ENCODE measurements around the gene SYT15. TPM values are rescaled to one million over a fixed set of nuclear protein-coding genes. Genes with fewer than 3 reads are reported as not detected.

The SYT15 gene
- 0.12 and 0.16 TPM in 2 replicates for total RNA-seq

GRCh38 chr10:46578474-46579178 lies at the start of gene SYT15:
Gene SYT15 (plus strand): TSS chr10:46579128. CDS start chr10:46579169, 41 bp downstream.

GRCh38 chr10:46556515-46557318 lies 22.2 kb upstream of the SYT15 start, which contains the start of gene GPRIN2:
Gene GPRIN2 (minus strand): TSS chr10:46556658. CDS start chr10:46550736, 5,922 bp downstream.

Other genes starting within 250 kb of the SYT15 start
- gene ANXA8L1, start 203.4 kb upstream of the SYT15 start, total RNA-seq: 0.81 TPM in 1 of 2 replicates, not detected in the other
- gene NPY4R, start 113.2 kb upstream of the SYT15 start, total RNA-seq: not detected in 2 replicates
- gene GPRIN2, start 22.5 kb upstream of the SYT15 start, total RNA-seq: not detected in 2 replicates

Measured in hair follicle dermal papilla cell (primary cell).